Endothelial cell of umbilical vein (primary cell): Measurements from ENCODE around the gene CCDC183. TPM values are rescaled to one million over a fixed set of nuclear protein-coding genes. Genes with fewer than 3 reads are reported as not detected.
"Not testable (repeated sequence)": the region's sequence is repeated elsewhere in the genome, so short reads cannot be mapped to it uniquely, and the experiment has no call there.

Experiments
- BruUV-seq: library from RNA; stranded (reverse); fragments of 400-500 nt; replicated peaks from 2 replicates; lab custom pipeline; 2021; lab: Mats Ljungman, UMichigan
- CTCF ChIA-PET: fragments of 300-600, 350-600 bp; sonication (Branson Sonifier 250); formaldehyde crosslinking; loops from one replicate; lab custom pipeline; 2021; ENCODE audit warnings: antibody characterized with exemption, inconsistent platforms; lab: Charles Lee
- POLR2A ChIA-PET: fragments of 300-600, 350-600 bp; sonication (Branson Sonifier 250); formaldehyde crosslinking; loops from one replicate; lab custom pipeline; 2021; ENCODE audit warnings: antibody characterized with exemption, inconsistent platforms; lab: Charles Lee
- DNase-seq: peaks from one replicate; pipeline ENCODE4 v3.0.0-alpha.2; 2011; ENCODE audit warnings: low read depth, low spot score
- FAIRE-seq: peaks from 2 replicates; lab custom pipeline; 2011; peaks lifted over from hg19 to GRCh38; lab: Jason Lieb, UNC
- H2AFZ ChIP-seq: 2 replicates; pipeline ENCODE4 v1.6.0; 2012; ENCODE audit warnings: low read depth, low read length, control low read depth, inconsistent platforms
- H3K27ac ChIP-seq: 2 replicates; pipeline ENCODE4 v1.5.1; 2011; ENCODE audit warnings: low read depth, mild to moderate bottlenecking, control low read depth, low read length, moderate library complexity; ENCODE audit not compliant: insufficient read depth
- H3K27me3 ChIP-seq, 2 experiments: 2 replicates each; pipeline versions ENCODE4 v1.6.0 to v1.6.1; 2011; ENCODE audit warnings: low read length in 2 of 2, mixed read lengths in 1 of 2; ENCODE audit not compliant: control insufficient read depth in 2 of 2, insufficient read depth in 2 of 2
- H3K36me3 ChIP-seq, 2 experiments: 2 replicates in 1 of 2; 3 replicates in 1 of 2; pipeline ENCODE4 v1.5.1; 2011; ENCODE audit warnings: low read length in 2 of 2, mild to moderate bottlenecking in 1 of 2, moderate library complexity in 1 of 2; ENCODE audit not compliant: control insufficient read depth in 2 of 2, insufficient read depth in 2 of 2; ENCODE audit errors: extremely low read depth in 1 of 2
- H3K4me1 ChIP-seq: 3 replicates; pipeline ENCODE4 v1.5.1; 2011; ENCODE audit warnings: mild to moderate bottlenecking, low read length; ENCODE audit not compliant: control insufficient read depth, insufficient read depth; ENCODE audit errors: extremely low read depth
- H3K4me2 ChIP-seq: 2 replicates; pipeline ENCODE4 v1.6.1; 2011; ENCODE audit warnings: low read length, control low read depth, mixed read lengths; ENCODE audit not compliant: insufficient read depth
- H3K4me3 ChIP-seq, 3 experiments: fragments of 200-600 bp in 1 of 3; sonication (generic), shearing (Covaris generic) in 1 of 3; replicated peaks in 1 of 3; 2 replicates each; pipeline ENCODE4 v1.5.1; 2011 to 2016; ENCODE audit warnings: control low read depth in 3 of 3, low read length in 3 of 3, mild to moderate bottlenecking in 2 of 3, inconsistent platforms in 1 of 3, low read depth in 1 of 3, moderate library complexity in 1 of 3; ENCODE audit not compliant: insufficient read depth in 1 of 3
- H3K79me2 ChIP-seq: 2 replicates; pipeline ENCODE4 v1.6.0; 2012; ENCODE audit warnings: low read length, inconsistent platforms; ENCODE audit not compliant: control insufficient read depth, insufficient read depth
- H3K9ac ChIP-seq: replicated peaks from 2 replicates; pipeline ENCODE3; 2011; ENCODE audit warnings: low read length, control low read depth; ENCODE audit not compliant: insufficient read depth; ENCODE audit errors: extremely low read depth
- H3K9me1 ChIP-seq: replicated peaks from 3 replicates; pipeline ENCODE4 v1.6.0; 2011; ENCODE audit warnings: mild to moderate bottlenecking, low read length; ENCODE audit not compliant: control insufficient read depth, insufficient read depth; ENCODE audit errors: extremely low read depth
- H3K9me3 ChIP-seq: replicated peaks from 2 replicates; pipeline ENCODE4 v1.5.1; 2012; ENCODE audit warnings: low read length, inconsistent platforms; ENCODE audit not compliant: control insufficient read depth, insufficient read depth
- H4K20me1 ChIP-seq: replicated peaks from 2 replicates; pipeline ENCODE3; 2011; ENCODE audit warnings: mild to moderate bottlenecking, low read length; ENCODE audit not compliant: control insufficient read depth, insufficient read depth; ENCODE audit errors: extremely low read depth
- FOS ChIP-seq: IDR thresholded peaks from 2 replicates; pipeline ENCODE4 v1.6.1; 2011; ENCODE audit warnings: mild to moderate bottlenecking, low read length, moderate library complexity, borderline replicate concordance; ENCODE audit not compliant: insufficient read depth
- POLR2A ChIP-seq: IDR thresholded peaks from 2 replicates; pipeline ENCODE4 v1.6.1; 2012; ENCODE audit warnings: low read depth, mild to moderate bottlenecking, control low read depth, low read length
- dilution Hi-C: fragments of 300-500 bp; cut with MboI; formaldehyde crosslinking; loops from one replicate; pipeline ENCODE4 v1.15.0; 2019; ENCODE audit warnings: low sequenced_read_pairs; ENCODE audit not compliant: extremely low pct_ligation_motif_present
- intact Hi-C: fragments of 100-400 bp; cut with micrococcal nuclease; formaldehyde crosslinking; loops from one replicate; pipeline ENCODE4 v1.10.0; 2022
- polyA plus RNA-seq, 4 experiments: library from polyadenylated mRNA; depleted of rRNA in 3 of 4; stranded (reverse) in 3 of 4; unstranded in 1 of 4; fragments of >200 nt; gene quantifications; 2 replicates each; pipeline versions ENCODE4 v1.2.1 to v1.2.3, GENCODE V29; 2011 to 2012; ENCODE audit warnings: missing spikeins in 1 of 4
- total RNA-seq: library from RNA; stranded (reverse); gene quantifications from 2 replicates; pipeline ENCODE4 v1.2.3, GENCODE V29; 2021
- TF ChIP-seq, protein P1 (sequence below), 2 donors: IDR thresholded peaks; 1 replicate in 1 of 2; 2 replicates in 1 of 2; pipeline ENCODE4 v1.5.1; 2011; ENCODE audit warnings: low read length in 2 of 2, mild to moderate bottlenecking in 2 of 2, moderate library complexity in 2 of 2, control low read depth in 1 of 2, inconsistent platforms in 1 of 2, low read depth in 1 of 2; ENCODE audit not compliant: insufficient read depth in 1 of 2; ENCODE audit errors: extremely low read depth in 1 of 2

CCDC183 gene
- total and polyA plus RNA-seq, 2 donors (not counting 3 experiments of a cell fraction or from before 2014, with no cell fraction given) = 0.50 TPM; not detected in 1

DNA sequence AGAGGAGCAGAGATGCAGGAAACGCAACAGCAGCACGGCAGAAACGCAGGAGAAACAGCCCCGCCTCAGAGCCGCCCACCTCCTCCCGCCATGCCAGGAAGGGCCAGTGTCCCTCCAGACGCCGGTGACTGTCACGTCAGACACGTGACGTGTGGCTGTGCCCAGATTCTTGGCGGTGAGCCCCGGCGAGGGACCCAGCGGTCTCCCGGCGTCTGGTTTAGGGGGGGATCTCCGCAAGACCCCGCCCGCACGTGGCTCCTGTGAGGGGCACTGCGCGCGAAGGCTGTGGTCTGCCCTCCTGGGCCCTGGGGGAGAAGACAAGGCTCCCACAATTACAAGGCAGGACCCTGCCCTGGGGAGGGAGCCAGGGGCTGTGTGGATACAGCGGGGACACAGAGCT is 35.7 kb upstream of the CCDC183 start:
- DNase-seq (no peak), FAIRE-seq (no peak)
- Histone ChIP-seq H3K36me3 (no peaks in the 10 kb centered on the region), H3K79me2 (no peaks in the 10 kb centered on the region), H3K4me2 (no peak overlapping the region), H3K27ac (no peak overlapping the region), H3K27me3 (no peaks in the 10 kb centered on the region), H3K4me1 (no peaks in the 10 kb centered on the region), H2AFZ (no peak overlapping the region), H3K9me3 (no peaks in the 10 kb centered on the region), H3K9me1 (no peaks in the 10 kb centered on the region), H3K4me3 (no peak overlapping the region), H3K9ac (no peak overlapping the region), H4K20me1 (no peaks in the 10 kb centered on the region)
- POLR2A ChIA-PET = no interaction called here
- dilution Hi-C loops (no loop called here), intact Hi-C loops (no loop called here)
- CTCF ChIA-PET = interaction anchor here (0.9 to 2.1 kb wide), 4 partner anchors 10 to 269 kb away, joined by 3 to 7 read pairs (median 4); partner anchors contain the start of genes LCN10 and TMEM141
- TF ChIP-seq POLR2A (no peak), FOS (no peak)
- no TSS peak for BruUV-seq

DNA sequence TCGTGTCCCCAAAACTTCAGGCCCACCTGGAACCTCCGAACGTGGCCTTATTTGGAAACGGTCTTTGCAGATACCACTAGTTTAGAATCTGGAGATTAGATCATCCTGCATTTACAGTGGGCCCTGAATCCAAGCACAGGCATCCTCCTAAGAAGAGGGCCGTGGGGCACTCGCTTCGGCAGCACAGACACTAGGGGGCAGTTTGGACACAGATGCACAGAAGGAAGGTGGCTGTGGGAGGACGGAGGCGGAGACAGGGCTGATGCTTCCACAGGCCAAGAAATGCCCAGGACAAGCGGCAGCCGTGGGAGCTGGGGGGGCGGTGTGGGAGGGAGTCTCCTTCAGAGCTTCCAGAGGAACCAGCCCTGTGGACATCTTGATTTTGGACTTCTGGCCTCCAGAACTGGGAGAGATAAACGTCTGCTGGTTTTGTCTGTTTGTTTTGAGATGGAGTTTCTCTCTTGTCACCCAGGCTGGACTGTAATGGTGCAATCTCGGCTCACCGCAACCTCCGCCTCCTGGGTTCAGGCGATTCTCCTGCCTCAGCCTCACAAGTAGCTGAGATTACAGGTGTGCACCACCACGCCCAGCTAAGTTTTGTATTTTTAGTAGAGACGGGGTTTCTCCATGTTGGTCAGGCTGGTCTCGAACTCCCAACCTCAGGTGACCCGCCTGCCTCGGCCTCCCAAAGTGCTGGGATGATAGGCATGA is 35.1 kb upstream of the CCDC183 start:
- POLR2A ChIA-PET, H3K4me1 ChIP-seq, H3K79me2 ChIP-seq, H3K9ac ChIP-seq, H3K36me3 ChIP-seq, H3K9me3 ChIP-seq, intact Hi-C loops, H4K20me1 ChIP-seq, H3K4me2 ChIP-seq, H3K4me3 ChIP-seq, dilution Hi-C loops, H3K9me1 ChIP-seq, H3K27ac ChIP-seq, H3K27me3 ChIP-seq, H2AFZ ChIP-seq, BruUV-seq: not testable (repeated sequence)
- CTCF ChIA-PET = interaction anchor here (0.6 to 2.1 kb wide), 5 partner anchors 11 to 268 kb away, joined by 3 to 7 read pairs (median 3); no protein-coding TSS in a partner anchor
- peak; percentile 85 for FAIRE-seq
- DNase-seq = peak; percentile 57
- TF ChIP-seq, protein P1, sequence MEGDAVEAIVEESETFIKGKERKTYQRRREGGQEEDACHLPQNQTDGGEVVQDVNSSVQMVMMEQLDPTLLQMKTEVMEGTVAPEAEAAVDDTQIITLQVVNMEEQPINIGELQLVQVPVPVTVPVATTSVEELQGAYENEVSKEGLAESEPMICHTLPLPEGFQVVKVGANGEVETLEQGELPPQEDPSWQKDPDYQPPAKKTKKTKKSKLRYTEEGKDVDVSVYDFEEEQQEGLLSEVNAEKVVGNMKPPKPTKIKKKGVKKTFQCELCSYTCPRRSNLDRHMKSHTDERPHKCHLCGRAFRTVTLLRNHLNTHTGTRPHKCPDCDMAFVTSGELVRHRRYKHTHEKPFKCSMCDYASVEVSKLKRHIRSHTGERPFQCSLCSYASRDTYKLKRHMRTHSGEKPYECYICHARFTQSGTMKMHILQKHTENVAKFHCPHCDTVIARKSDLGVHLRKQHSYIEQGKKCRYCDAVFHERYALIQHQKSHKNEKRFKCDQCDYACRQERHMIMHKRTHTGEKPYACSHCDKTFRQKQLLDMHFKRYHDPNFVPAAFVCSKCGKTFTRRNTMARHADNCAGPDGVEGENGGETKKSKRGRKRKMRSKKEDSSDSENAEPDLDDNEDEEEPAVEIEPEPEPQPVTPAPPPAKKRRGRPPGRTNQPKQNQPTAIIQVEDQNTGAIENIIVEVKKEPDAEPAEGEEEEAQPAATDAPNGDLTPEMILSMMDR (IDR thresholded peaks at IDR 0.05; ENCODE audit: extremely low read depth in 1 of 2, insufficient read depth in 1 of 2, low read depth in 1 of 2, low read length in 2 of 2) = peak; percentile 59 to 81
